GM20431 (cell line): ENCODE measurements around the gene RAB28.
"Not testable (repeated sequence)": the region's sequence is repeated elsewhere in the genome, so short reads cannot be mapped to it uniquely, and the experiment has no call there.

Source experiments
- in situ Hi-C: fragments of 300-500 bp; cut with MseI, MboI; formaldehyde crosslinking; loops from one replicate; pipeline ENCODE4 v1.15.0; 2020; ENCODE audit warnings: low sequenced_read_pairs; ENCODE audit not compliant: unreplicated experiment

Gene RAB28

DNA sequence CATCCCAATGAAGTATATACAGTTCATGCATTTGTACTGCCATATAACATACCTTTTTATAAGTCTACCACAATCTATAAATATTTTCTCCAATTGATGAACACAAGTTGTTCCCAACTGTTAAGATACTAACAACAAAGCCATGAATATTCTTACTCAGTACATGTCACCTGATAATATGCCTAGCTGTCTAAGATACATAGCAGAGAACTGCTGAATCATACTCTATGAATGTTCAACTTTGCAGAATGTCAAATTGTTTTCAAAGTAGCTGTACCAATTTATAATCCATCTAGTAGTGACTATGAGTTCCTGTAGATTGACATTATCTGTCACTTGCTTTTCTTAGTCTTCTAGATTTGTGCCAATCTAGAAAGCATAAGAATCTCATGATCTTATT lies 84.9 kb downstream of the RAB28 start:
- in situ Hi-C loops: no loop called here

DNA sequence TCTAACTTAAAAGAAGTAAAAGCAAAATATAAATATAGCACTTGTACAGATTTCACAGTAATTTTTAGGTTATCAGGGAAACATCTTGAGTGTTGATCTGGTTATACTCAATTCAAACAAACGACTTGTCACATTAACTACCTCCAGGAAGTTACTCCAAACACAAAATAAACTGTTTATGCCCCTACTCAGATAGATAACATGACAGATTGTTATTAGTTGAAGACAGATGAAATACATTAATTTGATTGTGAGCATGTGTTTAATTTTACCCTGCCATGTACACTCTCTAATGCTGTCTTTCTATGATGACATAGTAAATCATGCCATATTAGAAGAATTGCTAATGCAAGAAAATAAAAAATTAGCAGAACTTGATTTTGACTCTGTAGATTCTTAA lies 88.0 kb downstream of the RAB28 start:
- in situ Hi-C loops: no loop called here

DNA sequence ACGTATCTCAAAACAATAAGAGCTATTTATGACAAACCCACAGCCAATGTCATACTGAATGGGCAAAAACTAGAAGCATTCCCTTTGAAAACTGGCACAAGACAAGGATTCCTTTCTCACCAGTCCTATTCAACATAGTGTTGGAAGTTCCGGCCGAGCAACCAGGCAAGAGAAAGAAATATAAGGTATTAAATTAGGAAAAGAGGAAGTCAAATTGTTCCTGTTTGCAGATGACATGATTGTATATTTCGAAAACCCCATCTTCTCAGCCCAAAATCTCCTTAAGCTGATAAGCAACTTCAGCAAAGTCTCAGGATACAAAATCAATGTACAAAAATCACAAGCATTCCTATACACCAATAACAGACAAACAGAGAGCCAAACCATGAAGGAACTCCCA lies 94.2 kb downstream of the RAB28 start:
- in situ Hi-C loops: not testable (repeated sequence)

DNA sequence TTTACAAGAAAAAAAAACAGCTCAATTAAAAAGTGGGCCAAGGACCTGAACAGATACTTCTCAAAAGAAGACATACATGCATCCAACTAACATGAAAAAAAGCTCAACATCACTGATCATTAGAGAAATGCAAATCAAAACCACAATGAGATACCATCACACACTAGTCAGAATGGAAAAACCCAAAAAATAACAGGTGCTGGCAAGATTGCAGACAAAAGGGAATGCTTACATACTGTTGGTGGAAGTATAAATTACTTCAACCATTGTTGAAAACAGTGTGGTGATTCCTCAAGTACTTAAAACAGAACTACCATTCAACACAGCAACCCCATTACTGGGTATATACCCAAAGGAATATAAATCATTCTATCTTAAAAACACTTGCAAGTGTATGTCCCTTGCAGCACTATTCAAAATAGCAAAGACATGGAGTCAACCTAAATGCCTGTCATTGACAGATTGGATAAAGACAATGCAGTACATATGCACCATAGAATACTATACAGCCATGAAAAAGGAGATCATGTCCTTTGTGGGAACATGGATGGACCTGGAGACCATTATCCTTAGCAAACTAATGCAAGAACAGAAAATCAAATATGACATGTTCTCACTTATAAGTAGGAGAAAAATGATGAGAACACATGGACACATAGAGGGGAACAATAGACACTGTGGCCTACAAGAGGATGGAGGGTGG lies 97.6 kb downstream of the RAB28 start:
- in situ Hi-C loops: no loop called here

DNA sequence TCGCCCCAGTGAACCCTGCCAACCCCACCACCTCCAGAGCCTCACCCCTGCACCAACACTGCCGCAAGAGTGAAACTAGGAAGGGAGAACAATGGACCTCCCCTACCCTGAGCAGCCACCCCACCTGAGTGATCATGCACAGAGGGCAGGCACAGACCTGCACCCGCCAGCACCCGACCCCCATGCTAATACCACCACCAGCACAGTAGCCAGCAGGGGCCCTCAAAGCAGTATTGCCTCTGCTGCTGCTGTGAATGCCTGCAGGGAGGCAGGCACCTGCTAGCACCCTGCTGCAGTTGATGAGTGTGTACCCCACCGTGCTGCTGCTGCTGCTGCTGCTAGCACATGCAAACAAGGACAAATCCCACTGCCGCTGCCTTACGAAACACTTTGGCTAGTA lies 100.1 kb downstream of the RAB28 start:
- in situ Hi-C loops: no loop called here

DNA sequence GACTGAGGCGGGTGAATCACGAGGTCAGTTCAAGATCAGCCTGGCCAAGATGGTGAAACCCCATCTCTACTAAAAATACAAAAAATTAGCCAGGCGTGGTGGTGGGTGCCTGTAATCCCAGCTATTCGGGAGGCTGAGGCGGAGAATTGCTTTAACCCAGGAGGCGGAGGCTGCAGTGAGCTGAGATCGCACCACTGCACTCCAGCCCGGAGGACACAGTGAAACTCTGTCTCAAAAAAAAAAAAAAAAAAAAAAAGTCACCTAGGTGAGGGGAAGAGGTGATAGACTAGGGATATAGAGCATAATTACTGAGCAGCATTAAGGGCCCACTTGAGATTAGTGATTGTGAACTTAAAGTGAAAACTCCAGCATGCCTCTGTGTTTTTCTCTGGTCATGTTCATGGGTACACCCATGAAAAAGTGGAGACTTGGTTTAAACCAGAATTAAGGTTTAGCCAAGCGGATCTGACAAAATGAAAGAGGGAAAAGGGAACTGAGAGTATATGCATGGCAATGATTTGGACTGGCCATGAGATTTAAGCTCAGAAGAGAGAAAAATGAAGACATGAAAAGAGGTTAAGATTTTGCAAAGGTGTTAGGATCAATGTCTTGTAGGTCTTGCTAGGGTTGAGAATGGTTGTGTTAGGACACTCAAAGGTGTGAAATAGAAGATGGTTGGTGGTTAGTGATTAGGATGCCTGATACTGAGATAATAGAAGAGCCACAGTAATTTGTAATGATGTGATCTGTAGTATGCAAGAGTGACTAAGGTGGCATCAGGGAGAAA lies 105.0 kb downstream of the RAB28 start:
- in situ Hi-C loops: no loop called here

DNA sequence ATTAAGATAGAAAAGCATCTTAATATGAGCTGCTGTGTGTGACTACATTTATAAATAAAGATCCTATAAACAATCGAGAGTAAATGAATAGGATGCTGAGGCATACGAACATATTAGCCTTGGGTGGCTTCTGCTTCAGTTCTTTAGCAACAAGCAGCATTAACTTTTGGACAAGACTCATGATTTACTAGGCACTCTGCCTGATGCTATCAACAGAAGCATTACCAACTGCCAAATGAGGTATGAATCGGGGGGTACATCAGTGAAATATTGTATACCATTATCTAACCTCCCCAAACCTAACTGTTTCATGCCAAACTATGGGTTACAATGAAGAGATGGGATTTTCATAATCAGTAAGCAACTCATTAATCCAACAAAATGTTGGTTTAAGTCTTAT lies 113.1 kb downstream of the RAB28 start:
- in situ Hi-C loops: no loop called here

DNA sequence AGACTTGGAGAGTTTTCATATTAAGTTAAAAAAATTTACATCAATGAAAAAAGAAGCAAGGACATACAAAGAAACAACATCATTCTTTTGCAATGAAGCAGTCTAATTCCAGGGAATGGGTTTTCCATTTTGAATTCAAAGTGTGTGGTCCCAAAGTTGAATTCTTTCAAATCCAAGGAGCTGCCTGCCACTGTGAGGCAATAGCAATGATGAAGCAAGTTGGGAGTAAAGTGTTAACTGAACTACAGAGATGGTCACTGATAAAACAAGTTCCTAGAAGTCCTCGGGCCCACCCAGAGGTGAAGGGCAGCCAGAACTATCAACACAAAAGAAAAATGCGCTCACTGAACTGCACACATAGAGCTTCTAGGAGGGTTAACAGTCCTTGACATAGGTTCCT lies 115.9 kb downstream of the RAB28 start:
- in situ Hi-C loops: no loop called here

DNA sequence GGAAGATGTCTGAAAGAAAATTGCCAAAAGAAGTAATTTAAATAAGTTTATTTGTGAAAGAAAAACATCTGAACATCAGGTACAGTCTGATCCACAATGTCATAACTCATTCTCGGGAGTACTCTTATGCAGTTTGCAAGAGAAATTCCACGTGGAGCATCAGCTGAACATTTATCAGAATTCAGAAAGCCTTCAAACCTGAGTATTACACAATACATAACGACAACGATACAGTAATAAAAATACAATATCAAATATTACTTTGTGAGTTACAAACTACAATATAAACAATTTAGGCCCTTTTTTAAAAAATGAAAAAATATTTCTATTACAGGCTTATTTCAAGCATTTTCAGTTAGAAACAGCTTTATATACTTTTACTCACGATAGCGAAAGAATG lies 116.4 kb downstream of the RAB28 start:
- in situ Hi-C loops: no loop called here

DNA sequence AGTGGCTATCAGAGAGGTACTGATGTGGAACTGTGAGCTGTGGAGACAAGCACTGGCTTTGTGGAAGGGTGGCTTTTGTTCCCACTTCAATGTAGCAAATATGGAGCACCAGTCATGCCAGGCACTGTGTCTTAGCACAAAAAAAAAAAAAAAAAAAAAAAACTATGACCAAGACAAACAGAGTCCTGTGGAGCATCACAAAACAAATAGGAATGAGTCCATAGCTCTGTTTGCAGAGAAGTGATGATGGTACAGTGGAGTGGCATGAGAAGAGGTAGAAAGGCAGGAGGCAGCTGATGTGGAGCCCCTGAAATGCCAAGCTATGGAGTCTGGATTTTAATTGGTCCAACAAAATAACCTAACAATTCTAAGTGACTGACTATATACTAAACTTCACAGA lies 116.9 kb downstream of the RAB28 start:
- in situ Hi-C loops: no loop called here

DNA sequence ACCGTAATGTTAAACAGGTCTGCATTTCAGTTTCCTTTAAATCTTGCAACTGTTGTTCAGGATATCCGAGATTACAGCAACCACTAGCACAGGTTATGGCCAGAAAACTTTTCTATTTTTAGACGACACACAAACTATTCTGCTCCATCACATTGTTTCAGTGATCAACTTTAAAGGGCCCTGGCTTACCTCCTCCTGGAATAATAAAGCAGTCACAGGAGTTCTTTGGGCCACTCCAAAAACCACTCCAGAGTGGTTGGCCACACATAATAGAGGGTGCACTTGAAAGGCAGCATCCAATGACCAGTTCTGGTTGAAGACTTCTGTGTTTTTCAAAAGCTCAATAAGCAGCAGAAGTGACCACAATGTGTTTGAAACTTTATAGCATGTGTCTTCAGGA lies 118.9 kb downstream of the RAB28 start:
- in situ Hi-C loops: no loop called here

DNA sequence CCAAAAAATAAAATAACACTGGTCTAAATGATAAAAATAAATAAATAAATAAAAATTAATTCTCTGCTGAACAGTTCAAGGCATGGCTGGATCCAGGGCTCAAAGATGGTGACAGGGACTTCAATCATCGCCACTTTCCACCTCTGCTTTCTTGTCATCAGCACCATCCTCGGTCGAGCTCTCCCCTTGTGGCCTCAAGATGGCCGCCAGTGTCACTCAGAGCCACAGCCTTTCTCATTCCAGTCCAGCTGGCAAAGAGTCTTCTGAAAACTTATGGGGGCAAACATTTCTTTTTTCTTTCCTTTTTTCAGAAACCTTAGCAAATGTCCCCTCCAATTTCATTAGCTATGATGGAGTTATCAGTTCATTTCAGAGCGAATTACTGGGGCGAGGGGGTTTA lies 119.5 kb downstream of the RAB28 start:
- in situ Hi-C loops: no loop called here

DNA sequence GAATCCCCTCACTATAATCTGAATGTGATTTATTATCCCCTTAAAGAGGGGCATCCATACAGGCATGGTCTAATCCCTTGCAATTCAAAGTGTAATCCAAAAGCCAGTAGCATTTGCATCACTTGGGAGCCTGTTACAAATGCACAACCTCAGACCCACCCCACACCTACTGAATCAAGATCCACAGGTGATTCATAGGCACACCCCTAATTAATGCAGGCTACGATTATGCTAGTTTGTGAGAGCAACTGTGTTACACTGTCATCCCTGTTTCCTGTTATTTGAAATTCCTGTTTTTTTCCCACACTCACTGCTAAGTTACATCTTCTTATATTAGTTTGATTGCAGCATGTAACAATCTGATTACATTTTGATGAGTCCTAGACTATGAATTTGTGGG lies 120.0 kb downstream of the RAB28 start:
- in situ Hi-C loops: no loop called here

DNA sequence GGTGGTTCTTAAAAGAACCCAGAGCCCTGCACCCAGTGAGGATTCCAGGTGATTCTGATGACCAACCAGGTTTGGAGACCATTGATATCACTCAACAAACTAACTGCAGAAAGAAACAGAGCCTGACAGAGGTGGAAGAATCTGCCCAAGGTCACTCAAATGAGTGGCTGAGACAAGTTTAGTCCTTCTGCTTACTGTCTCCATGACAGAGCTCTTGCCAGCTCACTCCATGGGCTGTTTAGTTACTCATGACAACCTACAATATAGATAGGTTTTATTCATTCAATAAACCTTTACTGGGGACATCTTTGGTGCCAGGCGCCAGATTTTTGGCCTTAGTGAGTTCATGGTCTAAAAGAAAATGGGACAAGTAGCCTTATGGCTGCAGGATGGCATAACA lies 124.3 kb downstream of the RAB28 start:
- in situ Hi-C loops: no loop called here

DNA sequence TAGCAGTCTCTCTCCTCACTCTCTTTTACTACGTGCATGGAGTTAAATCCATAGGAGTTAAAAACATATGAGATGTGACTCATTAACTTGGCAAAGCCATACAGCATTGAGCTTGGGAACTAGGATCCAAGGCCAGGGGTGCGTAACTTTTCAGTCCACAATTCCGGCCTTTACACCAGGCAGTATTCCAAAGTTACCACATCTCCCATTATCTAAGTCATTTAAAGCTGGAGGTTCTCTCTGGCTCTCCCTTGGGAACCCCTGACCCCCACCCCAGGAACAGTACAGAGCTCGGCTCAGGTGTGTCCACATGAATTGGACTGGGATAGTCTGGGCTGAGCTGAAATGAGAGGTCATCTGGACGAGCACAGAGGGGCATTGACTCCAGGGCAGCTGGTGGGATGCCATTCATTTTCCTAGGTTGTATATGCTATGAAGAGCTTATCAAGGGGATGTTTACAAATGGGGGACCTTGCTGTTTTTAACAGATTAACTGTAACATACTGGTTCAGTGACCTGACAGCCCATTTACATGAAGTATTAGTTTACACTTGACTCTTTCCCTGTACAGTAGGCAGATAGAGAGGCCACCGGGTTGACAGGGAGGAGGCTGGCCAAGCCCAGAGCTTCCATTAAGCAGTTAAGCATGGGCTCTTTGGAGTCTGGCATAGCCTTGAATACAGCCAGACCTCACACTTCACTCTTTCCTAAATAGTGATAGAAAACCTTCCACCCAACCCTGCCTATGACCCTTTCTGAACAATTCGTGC lies 128.8 kb downstream of the RAB28 start:
- in situ Hi-C loops: no loop called here

DNA sequence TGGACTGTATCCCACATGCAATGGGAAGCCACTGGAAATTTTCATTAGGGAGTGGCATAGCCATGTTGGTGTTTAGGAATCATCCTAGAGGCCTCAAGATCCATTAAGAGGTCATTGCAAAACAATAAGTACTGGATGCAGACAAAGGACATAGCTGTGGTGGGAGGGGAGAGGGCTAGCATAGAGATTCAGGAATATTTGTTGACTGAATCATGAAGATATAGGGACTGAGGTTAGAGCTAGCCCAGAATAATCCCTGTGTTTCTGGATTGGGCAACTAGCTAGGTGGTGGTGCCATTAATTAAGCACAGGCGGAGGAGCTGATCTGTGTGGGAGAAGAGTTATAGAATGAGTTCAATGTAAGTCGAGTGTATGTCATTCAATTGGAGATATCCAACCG lies 135.0 kb downstream of the RAB28 start:
- in situ Hi-C loops: no loop called here

DNA sequence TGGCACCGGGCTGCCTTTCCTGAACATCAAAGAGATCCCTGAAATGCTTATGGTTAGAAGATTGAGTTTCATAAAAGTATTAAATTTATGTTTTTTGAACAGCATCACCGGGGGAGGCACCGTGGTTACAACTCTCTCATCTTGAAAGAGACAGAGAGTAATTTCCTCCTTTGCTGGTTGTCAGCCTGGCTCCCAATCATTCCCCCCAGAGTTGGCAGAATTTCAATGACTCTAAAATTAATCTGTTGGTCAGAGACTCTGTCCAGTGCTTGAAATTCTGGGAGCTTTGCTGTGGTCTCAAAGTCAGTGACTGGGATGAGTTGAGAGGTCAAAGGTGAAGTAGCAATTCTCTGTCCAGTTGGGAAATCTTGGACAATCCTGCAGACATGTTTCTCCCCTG lies 135.9 kb downstream of the RAB28 start:
- in situ Hi-C loops: no loop called here

DNA sequence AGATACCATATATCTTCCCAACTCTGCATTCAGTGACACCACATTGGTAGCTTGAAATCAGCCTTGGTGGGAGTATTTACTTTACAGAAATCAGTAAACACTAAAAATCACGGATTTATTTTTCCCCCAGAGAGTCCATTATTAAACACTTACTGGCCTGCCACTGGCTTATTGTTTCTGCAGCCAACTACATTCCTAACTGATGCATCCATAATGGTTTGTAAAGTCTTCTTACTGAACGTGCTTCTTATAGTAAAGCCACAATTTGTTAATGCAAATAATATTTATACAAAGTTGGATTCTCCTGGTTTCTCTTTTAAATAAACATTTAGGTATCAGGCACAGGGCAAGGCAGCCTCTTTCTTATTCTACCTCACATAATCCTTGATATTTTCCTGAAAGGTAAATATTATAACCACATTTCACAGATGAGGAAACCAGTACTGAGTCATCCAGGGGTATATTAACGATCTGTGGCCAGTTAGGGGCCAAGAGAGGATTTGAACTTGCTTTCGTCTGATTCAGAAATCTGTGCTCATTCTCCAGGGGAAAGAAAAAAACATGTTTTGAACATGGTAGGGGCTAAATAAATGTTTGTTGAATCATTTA lies 136.5 kb downstream of the RAB28 start:
- in situ Hi-C loops: no loop called here

DNA sequence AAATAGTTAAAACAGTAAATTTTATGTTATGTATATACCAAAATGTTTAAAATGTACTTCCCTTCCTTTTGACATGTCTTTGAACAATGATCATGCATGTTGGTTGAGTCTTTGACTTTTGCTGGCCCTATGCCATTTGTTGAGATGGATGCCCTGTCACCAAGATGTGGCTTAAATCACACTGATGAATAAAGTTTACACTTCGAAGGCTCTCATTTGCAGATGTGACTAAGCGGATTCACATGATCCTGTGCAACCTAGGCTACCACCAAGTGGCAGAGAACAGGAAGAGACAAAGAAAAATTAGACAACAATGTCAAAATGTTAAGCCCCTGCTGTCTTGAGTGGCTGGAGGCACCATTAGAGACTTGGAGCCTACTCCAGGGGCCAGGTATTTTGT lies 139.9 kb downstream of the RAB28 start:
- in situ Hi-C loops: no loop called here

DNA sequence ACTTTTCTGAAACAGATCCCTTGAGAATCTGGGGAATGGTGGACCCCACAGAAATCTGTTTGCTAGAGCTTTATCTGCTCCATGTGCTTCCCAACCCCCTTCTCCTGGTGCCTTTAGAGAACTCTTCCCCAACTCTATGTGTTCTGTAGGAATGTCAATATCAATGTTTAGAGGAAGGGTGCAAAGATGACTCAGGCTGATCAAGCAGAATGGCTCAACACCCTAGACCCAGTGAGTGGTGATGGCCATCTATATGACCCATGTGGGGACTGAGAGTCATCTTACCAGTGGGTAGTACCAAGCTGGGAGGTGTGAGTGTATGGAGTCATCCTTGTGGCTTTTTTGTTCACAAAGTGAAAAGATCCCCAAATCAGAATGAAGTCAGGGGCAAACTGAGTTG lies 143.5 kb downstream of the RAB28 start:
- in situ Hi-C loops: no loop called here

DNA sequence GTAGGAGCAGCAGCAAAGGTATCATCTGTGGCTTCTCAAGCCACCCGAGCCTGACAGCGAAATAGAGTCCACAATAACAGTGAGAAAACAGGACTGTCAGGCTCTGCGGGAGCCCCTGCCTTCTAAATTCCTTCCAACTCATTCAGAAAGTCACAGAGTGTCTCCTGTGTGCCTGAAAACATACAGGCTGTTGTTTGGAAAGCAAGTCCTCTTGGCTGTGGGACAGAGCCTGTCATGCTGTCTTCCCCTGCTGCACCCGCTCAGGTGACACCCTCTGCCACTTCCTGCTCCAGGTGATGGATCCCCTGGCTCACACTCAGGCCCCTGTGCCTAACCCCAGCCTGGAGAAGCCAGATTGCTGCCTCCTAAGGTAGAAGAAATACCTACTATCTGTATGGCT lies 152.3 kb downstream of the RAB28 start:
- in situ Hi-C loops: no loop called here
